Measurements from ENCODE around the gene SDC3.

SDC3 gene

DNA sequence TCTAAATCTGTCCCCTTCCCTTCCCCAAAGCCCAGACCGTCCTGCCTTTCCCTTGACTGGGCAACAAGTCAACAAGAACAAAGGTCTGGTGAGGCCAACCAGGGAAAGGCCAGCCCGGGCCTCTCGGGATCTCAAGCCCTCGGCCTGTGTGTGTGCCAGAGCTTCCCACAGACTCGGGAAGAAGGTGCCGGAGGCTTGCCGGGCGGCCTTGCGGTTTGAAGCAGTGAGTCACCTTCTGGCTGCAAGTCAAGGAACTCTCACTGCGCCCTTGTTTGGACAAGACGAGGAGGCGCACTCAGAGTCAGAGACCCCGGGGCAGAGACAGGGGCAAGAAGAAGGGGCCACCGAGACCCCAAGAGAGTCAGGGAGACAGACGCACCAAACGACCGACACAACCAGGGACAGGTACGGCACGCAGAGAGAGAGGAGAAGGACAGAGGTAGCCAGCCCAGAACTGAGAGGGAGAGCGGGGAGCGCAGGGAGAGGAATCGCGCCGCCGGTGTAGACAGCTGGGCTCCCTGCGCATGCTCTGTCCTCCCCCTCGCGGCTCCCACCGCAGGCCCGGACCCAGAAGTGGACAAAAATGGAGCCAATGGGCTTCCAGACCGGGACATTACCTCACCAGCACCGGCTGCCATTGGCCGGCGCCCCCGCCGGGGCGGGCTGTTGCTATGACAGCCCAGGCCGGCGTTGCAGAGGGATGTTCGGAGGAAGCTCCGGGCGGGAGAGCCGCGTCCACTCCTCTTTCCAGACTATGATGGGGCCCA lies 84.4 kb downstream of the SDC3 start:
- peak; percentile 11 to 37 (median 23) for DNase-seq (ENCODE audit: low read depth in 4 of 4, low spot score in 1 of 4)

DNA sequence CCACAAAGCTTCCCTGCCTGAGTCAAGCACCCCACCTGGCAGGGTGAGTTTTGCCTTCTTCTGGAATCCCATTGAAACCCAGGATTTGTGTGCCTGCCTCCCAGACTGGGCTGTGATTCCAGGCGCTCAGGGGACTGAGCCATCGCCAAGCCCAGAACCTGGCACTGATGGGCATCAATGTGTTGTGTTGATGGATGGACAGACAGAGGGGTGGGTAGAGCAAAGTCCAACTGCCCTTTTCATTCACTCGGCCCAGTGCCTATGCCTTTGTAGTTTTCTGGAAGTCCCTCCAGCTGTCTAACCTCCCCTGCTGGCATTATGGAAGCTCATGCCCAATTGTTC lies 85.0 kb downstream of the SDC3 start:
- no peak for DNase-seq (ENCODE audit: low read depth in 4 of 4, low spot score in 1 of 4)

DNA sequence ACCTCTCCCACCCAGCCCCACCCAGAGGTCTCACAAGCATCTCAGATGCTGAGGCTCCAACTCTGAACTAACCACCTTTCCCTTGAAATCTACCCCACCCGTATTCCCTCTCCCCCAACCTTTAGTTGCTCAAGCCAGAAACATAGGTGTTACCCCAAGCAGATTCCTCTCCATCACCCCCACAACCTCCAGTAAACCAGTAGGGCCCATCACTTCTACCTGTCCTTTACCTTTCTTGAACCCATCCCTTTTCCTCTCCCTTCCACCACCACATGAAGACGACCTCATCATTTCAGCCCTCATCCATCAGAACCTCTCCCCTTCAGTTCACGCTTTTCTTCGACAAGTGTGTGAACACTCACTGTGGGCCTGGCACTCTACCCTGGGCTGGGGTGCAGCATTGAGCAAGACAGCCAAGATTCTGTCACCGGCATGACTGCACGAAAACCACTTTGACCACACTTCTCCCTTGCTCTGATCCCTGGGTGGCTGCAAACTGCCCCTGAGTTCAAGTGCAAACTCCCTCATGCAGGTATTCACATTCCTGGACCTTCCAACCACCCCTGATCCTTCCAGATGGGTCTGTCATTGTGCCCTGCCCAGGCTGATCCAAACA lies 85.5 kb downstream of the SDC3 start:
- DNase-seq (ENCODE audit: low read depth in 4 of 4, low spot score in 1 of 4) = no peak

DNA sequence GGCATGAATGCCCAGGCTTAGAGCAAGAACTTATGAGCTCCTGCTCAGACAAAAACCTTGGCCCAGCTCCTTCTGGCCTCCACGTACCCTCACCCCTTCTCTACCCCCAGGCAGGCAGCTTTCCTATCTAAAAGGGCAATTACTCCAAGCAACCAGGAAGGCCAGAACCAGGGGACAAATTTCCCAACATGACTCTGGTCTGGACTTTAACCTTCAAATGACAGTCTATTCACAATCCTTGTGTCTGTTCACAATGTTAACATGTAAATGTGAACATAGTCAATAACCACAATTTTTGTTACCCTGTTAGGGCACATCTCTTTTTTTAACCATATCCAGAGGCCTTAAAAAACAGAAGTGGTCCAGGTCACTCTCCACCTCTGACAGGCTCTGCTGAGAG lies 86.6 kb downstream of the SDC3 start:
- DNase-seq (ENCODE audit: low read depth in 4 of 4, low spot score in 1 of 4) = no peak

DNA sequence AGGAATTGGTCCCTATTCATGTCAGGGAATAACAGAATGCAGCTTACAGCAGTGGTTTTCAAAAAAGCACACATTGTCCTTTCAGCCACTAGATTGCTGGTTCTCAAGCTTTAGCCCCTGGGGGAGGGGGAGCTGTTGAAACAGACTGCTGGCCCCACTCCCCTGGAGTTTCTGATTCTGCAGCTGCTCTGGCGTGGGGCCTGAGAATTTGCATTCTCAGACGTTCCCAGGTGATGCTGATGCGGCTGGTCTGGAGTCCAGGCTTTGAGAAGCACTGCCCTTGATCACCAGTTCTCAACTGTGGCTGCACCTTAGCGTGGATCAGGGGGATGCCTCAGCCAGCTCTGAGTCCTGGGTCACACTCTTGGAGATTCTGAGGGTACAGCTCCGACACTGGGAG lies 88.3 kb downstream of the SDC3 start:
- no peak for DNase-seq (ENCODE audit: low read depth in 4 of 4, low spot score in 1 of 4)
